Measurements from ENCODE around the gene PLS3.

The PLS3 gene

GRCh38 chrX:115696039-115696438 lies 135.1 kb downstream of the PLS3 start:
- DNase-seq, result no peak

- DNase-seq, result no peak
These were observed 136.0 kb downstream of the PLS3 start for GRCh38 chrX:115696939-115697338.

GRCh38 chrX:115697806-115698205 lies 136.8 kb downstream of the PLS3 start:
- no peak for DNase-seq

Measured in suppressor macrophage (primary cell).